ENCODE data around the gene ENPP1.
A peak's percentile ranks its signal among the peaks of the same experiment; 100 is the strongest.

Gene ENPP1

GRCh38 chr6:131832363-131832762 lies 24.5 kb downstream of the ENPP1 start:
- no peak for DNase-seq

- peak; percentile 20 for DNase-seq
These were observed 30.2 kb downstream of the ENPP1 start for GRCh38 chr6:131838051-131838450.

- DNase-seq = no peak
These were observed 31.6 kb downstream of the ENPP1 start for GRCh38 chr6:131839388-131839787.

- no peak for DNase-seq
These were observed 32.6 kb downstream of the ENPP1 start for GRCh38 chr6:131840441-131840840.

- no peak for DNase-seq
These were observed 33.2 kb downstream of the ENPP1 start for GRCh38 chr6:131840936-131841583.

- DNase-seq = no peak
These were observed 35.9 kb downstream of the ENPP1 start for GRCh38 chr6:131843768-131844167.

GRCh38 chr6:131844243-131844841 lies 36.5 kb downstream of the ENPP1 start:
- DNase-seq = no peak

- no peak for DNase-seq
These were observed 38.3 kb downstream of the ENPP1 start for GRCh38 chr6:131846023-131846663.

GRCh38 chr6:131846905-131847304 lies 39.1 kb downstream of the ENPP1 start:
- DNase-seq = no peak

- DNase-seq = no peak
These were observed 42.0 kb downstream of the ENPP1 start for GRCh38 chr6:131849799-131850198.

GRCh38 chr6:131851049-131851769 lies 43.4 kb downstream of the ENPP1 start:
- no peak for DNase-seq

- DNase-seq = no peak
These were observed 44.4 kb downstream of the ENPP1 start for GRCh38 chr6:131852200-131852599.

- no peak for DNase-seq
These were observed 47.0 kb downstream of the ENPP1 start for GRCh38 chr6:131854803-131855202.

- DNase-seq = peak; percentile 68
These were observed 51.1 kb downstream of the ENPP1 start for GRCh38 chr6:131858765-131859415.

GRCh38 chr6:131859658-131860057 lies 51.8 kb downstream of the ENPP1 start:
- DNase-seq = peak; percentile 8

GRCh38 chr6:131861381-131861780 lies 53.6 kb downstream of the ENPP1 start:
- DNase-seq = peak; percentile 81

GRCh38 chr6:131862476-131862875 lies 54.7 kb downstream of the ENPP1 start:
- DNase-seq = no peak

- peak; percentile 46 for DNase-seq
These were observed 59.9 kb downstream of the ENPP1 start for GRCh38 chr6:131867744-131868143.

GRCh38 chr6:131868836-131869235 lies 61.0 kb downstream of the ENPP1 start:
- no peak for DNase-seq

GRCh38 chr6:131875647-131876046 lies 67.8 kb downstream of the ENPP1 start:
- DNase-seq = no peak

GRCh38 chr6:131876545-131876944 lies 68.7 kb downstream of the ENPP1 start:
- no peak for DNase-seq

- DNase-seq = no peak
These were observed 70.4 kb downstream of the ENPP1 start for GRCh38 chr6:131877999-131878789.

Data from fibroblast of skin of right biceps (primary cell).